DOHH2 (cell line): Measurements from ENCODE around the gene DEFB108B.
"Not testable (repeated sequence)": the region's sequence is repeated elsewhere in the genome, so short reads cannot be mapped to it uniquely, and the experiment has no call there.

Experiments
- EZH2phosphoT487 ChIP-seq: fragments of 200-600 bp; sonication (generic); IDR thresholded peaks from 2 replicates; pipeline ENCODE4 v1.6.1; 2017; ENCODE audit warnings: borderline replicate concordance, mild to moderate bottlenecking, antibody characterized with exemption, low read length, moderate library complexity, mixed read lengths
- TF ChIP-seq, protein P1 (sequence below): fragments of 200-600 bp; sonication (generic); IDR thresholded peaks from one replicate; pipeline ENCODE4 v1.5.1; 2014; ENCODE audit warnings: antibody characterized with exemption, mild to moderate bottlenecking, low read depth, low read length; ENCODE audit not compliant: poor library complexity, severe bottlenecking

DNA sequence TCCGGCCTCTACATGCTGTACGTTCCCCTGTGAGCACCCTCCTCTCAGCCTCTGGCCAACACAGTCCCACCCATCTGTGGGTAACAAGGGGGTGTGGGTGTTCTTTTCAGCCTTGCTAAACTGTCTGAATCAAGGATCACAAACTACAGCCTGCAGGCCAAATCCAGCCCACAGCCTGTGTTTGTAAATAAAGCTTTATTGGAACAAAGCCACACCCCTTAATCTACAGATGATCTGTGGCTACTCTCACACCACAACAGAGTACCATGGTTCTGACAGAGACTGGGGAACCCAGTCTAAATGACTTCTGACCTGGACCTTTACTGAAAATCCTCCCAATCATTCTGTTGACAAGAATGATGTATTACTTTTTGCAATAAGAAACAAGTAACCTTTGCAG is 32.0 kb upstream of the DEFB108B start:
- TF ChIP-seq, protein P1, sequence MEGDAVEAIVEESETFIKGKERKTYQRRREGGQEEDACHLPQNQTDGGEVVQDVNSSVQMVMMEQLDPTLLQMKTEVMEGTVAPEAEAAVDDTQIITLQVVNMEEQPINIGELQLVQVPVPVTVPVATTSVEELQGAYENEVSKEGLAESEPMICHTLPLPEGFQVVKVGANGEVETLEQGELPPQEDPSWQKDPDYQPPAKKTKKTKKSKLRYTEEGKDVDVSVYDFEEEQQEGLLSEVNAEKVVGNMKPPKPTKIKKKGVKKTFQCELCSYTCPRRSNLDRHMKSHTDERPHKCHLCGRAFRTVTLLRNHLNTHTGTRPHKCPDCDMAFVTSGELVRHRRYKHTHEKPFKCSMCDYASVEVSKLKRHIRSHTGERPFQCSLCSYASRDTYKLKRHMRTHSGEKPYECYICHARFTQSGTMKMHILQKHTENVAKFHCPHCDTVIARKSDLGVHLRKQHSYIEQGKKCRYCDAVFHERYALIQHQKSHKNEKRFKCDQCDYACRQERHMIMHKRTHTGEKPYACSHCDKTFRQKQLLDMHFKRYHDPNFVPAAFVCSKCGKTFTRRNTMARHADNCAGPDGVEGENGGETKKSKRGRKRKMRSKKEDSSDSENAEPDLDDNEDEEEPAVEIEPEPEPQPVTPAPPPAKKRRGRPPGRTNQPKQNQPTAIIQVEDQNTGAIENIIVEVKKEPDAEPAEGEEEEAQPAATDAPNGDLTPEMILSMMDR: not testable (repeated sequence)
- TF ChIP-seq EZH2phosphoT487: not testable (repeated sequence)
